B cell (primary cell): ENCODE measurements around the gene PFN3. TPM values are rescaled to one million over a fixed set of nuclear protein-coding genes. Genes with fewer than 3 reads are reported as not detected.

Source experiments
- ATAC-seq: fragments of 200-7000 bp; cut with Tn5 transposase; one replicate; pipeline ENCODE4 v1.10.0; 2021; ENCODE audit warnings: low read depth, mild to moderate bottlenecking, moderate number of reproducible peaks, moderate library complexity
- CTCF ChIA-PET: fragments of 350-600 bp; sonication (Branson Sonifier 250); formaldehyde crosslinking; loops from one replicate; lab custom pipeline; 2021; ENCODE audit warnings: antibody characterized with exemption, inconsistent platforms; lab: Charles Lee
- POLR2A ChIA-PET: fragments of 350-600 bp; sonication (Branson Sonifier 250); formaldehyde crosslinking; loops from one replicate; lab custom pipeline; 2021; ENCODE audit warnings: antibody characterized with exemption; lab: Charles Lee
- DNase-seq: peaks from one replicate; pipeline ENCODE4 v3.0.0; 2013
- H2AFZ ChIP-seq: 2 replicates; pipeline ENCODE4 v1.6.1; 2012; ENCODE audit warnings: mild to moderate bottlenecking, low read depth, low read length; ENCODE audit not compliant: insufficient read depth, poor library complexity, severe bottlenecking
- H3K27ac ChIP-seq, 2 donors: 1 replicate in 1 of 2; 2 replicates in 1 of 2; pipeline ENCODE4 v1.5.1; 2012 to 2013; ENCODE audit warnings: low read length in 2 of 2, mild to moderate bottlenecking in 2 of 2, moderate library complexity in 1 of 2
- H3K27me3 ChIP-seq, 4 experiments: fragments of 200-600 bp in 1 of 4; sonication (generic) in 1 of 4; replicated peaks in 1 of 4; 1 replicate in 2 of 4; 2 replicates in 2 of 4; pipeline versions ENCODE4 v1.6.1 to v1.7.0; 2013 to 2016; ENCODE audit warnings: low read length in 3 of 4, mild to moderate bottlenecking in 2 of 4, mixed read lengths in 1 of 4, moderate library complexity in 1 of 4; ENCODE audit not compliant: insufficient read depth in 4 of 4, control insufficient read depth in 3 of 4; ENCODE audit errors: control extremely low read depth in 1 of 4
- H3K36me3 ChIP-seq, 2 experiments: replicated peaks in 1 of 2; 1 replicate in 1 of 2; 2 replicates in 1 of 2; pipeline versions ENCODE4 v1.6.1 to v1.7.1; 2013; ENCODE audit warnings: low read length in 1 of 2; ENCODE audit not compliant: insufficient read depth in 2 of 2, control insufficient read depth in 1 of 2; ENCODE audit errors: control extremely low read depth in 1 of 2, extremely low read depth in 1 of 2
- H3K4me1 ChIP-seq, 2 donors: fragments of 200-600 bp in 1 of 2; sonication (generic) in 1 of 2; 1 replicate in 1 of 2; 2 replicates in 1 of 2; pipeline versions ENCODE4 v1.5.1 to v1.6.1; 2013 to 2017; ENCODE audit warnings: low read length in 2 of 2; ENCODE audit not compliant: control insufficient read depth in 2 of 2, insufficient read depth in 2 of 2
- H3K4me2 ChIP-seq: replicated peaks from 2 replicates; pipeline ENCODE3; 2012; ENCODE audit warnings: mild to moderate bottlenecking, low read depth, low read length; ENCODE audit not compliant: poor library complexity, severe bottlenecking
- H3K4me3 ChIP-seq, 5 experiments: fragments of 200-600 bp in 1 of 5; sonication (generic) in 1 of 5; 1 replicate in 3 of 5; 2 replicates in 2 of 5; pipeline versions ENCODE4 v1.5.1 to v1.7.0; 2011 to 2016; ENCODE audit warnings: low read length in 4 of 5, mild to moderate bottlenecking in 4 of 5, low read depth in 2 of 5, control low read depth in 1 of 5, moderate library complexity in 1 of 5; ENCODE audit not compliant: insufficient read depth in 1 of 5; ENCODE audit errors: control extremely low read depth in 1 of 5, extremely low read depth in 1 of 5
- H3K79me2 ChIP-seq: fragments of 200-600 bp; sonication (generic); one replicate; pipeline ENCODE4 v1.6.0; 2016; ENCODE audit warnings: low read length; ENCODE audit not compliant: control insufficient read depth, insufficient read depth
- H3K9ac ChIP-seq: fragments of 200-600 bp; sonication (generic); 2 replicates; pipeline ENCODE4 v1.6.1; 2017; ENCODE audit warnings: mild to moderate bottlenecking, low read length, moderate library complexity
- H3K9me3 ChIP-seq, 3 donors: one replicate each; pipeline versions ENCODE4 v1.6.1 to v1.7.1; 2013; ENCODE audit warnings: low read length in 2 of 3; ENCODE audit not compliant: control insufficient read depth in 2 of 3, insufficient read depth in 1 of 3; ENCODE audit errors: control extremely low read depth in 1 of 3
- H4K20me1 ChIP-seq: 2 replicates; pipeline ENCODE4 v1.6.0; 2012; ENCODE audit warnings: mild to moderate bottlenecking, low read length; ENCODE audit not compliant: insufficient read depth, control insufficient read depth, poor library complexity, severe bottlenecking
- H3K27ac Mint-ChIP-seq: one replicate; pipeline ENCODE4 v1.8.0; 2021; ENCODE audit warnings: mixed read lengths
- H3K27me3 Mint-ChIP-seq: one replicate; pipeline ENCODE4 v1.8.0; 2021; ENCODE audit warnings: mixed read lengths
- H3K4me1 Mint-ChIP-seq: one replicate; pipeline ENCODE4 v1.8.0; 2021; ENCODE audit warnings: mixed read lengths
- H3K4me3 Mint-ChIP-seq: one replicate; pipeline ENCODE4 v1.8.0; 2021; ENCODE audit warnings: mixed read lengths
- H3K9me3 Mint-ChIP-seq: one replicate; pipeline ENCODE4 v1.8.0; 2022; ENCODE audit warnings: mixed read lengths; ENCODE audit not compliant: insufficient read depth
- EZH2 ChIP-seq: IDR thresholded peaks from 2 replicates; pipeline ENCODE4 v1.6.1; 2012; ENCODE audit warnings: borderline replicate concordance, low read depth, mild to moderate bottlenecking, moderate library complexity, low read length; ENCODE audit not compliant: insufficient read depth, poor library complexity, severe bottlenecking
- WGBS: methylation state at CpG from one replicate; pipeline ENCODE4 v1.1.5; 2013; ENCODE audit warnings: missing lambda C conversion rate; ENCODE audit not compliant: insufficient coverage; 5-methylcytosine and 5-hydroxymethylcytosine counted together
- intact Hi-C: fragments of 100-400 bp; cut with micrococcal nuclease; formaldehyde crosslinking; loops from one replicate; pipeline ENCODE4 v1.10.0; 2022
- polyA plus RNA-seq: library from polyadenylated mRNA; depleted of rRNA; stranded (reverse); fragments of >200 nt; gene quantifications from 2 replicates; pipeline ENCODE4 v1.2.3, GENCODE V29; 2012
- total RNA-seq, 2 donors: library from RNA; stranded (reverse); fragments of 120-200 nt in 1 of 2; gene quantifications; 1 replicate in 1 of 2; 2 replicates in 1 of 2; pipeline versions ENCODE4 v1.2.3 to v1.2.4, GENCODE V29; 2013 to 2022
- TF ChIP-seq, protein P1 (sequence below): fragments of 200-600 bp; IDR thresholded peaks from one replicate; pipeline ENCODE4 v1.8.0; 2022; ENCODE audit warnings: antibody characterized with exemption, mild to moderate bottlenecking

Gene PFN3
- total and polyA plus RNA-seq, 2 donors (not counting 1 experiment from before 2014, with no cell fraction given) = not detected

- H3K36me3 ChIP-seq = no peaks in the 10 kb centered on the region
- H4K20me1 ChIP-seq = no peaks in the 10 kb centered on the region
- H3K27me3 ChIP-seq = peaks cover 0 to 33% (median 7%) of the 10 kb centered on the region in 4 experiments
- H3K27ac ChIP-seq = no peak overlapping the region
- Mint-ChIP-seq H3K9me3 (no peaks in the 10 kb centered on the region), H3K4me1 (peaks cover 9% of the 10 kb centered on the region), H3K4me3 (no peak overlapping the region), H3K27ac (no peak overlapping the region), H3K27me3 (peaks cover 11% of the 10 kb centered on the region)
- H3K4me1 ChIP-seq = peaks cover 9 to 11% of the 10 kb centered on the region in 2 donors
- ChIA-PET POLR2A (no interaction called here), CTCF (interaction anchor here (1.3 kb wide), 1 partner anchor 37 kb away, joined by 3 read pairs; no protein-coding TSS in a partner anchor)
- H3K4me3 ChIP-seq = no peak overlapping the region
- no peak overlapping the region for H2AFZ ChIP-seq
- ATAC-seq = no peak
- no peak overlapping the region for H3K9ac ChIP-seq
- H3K79me2 ChIP-seq = no peaks in the 10 kb centered on the region
- no peak overlapping the region for H3K4me2 ChIP-seq
- WGBS = 85% methylated on average over 10 of the region's 16 CpGs
- intact Hi-C loops = no loop called here
- DNase-seq = no peak
- peaks cover 0 to 17% (median 0%) of the 10 kb centered on the region in 3 donors for H3K9me3 ChIP-seq
- no peak for TF ChIP-seq EZH2
- TF ChIP-seq, protein P1, sequence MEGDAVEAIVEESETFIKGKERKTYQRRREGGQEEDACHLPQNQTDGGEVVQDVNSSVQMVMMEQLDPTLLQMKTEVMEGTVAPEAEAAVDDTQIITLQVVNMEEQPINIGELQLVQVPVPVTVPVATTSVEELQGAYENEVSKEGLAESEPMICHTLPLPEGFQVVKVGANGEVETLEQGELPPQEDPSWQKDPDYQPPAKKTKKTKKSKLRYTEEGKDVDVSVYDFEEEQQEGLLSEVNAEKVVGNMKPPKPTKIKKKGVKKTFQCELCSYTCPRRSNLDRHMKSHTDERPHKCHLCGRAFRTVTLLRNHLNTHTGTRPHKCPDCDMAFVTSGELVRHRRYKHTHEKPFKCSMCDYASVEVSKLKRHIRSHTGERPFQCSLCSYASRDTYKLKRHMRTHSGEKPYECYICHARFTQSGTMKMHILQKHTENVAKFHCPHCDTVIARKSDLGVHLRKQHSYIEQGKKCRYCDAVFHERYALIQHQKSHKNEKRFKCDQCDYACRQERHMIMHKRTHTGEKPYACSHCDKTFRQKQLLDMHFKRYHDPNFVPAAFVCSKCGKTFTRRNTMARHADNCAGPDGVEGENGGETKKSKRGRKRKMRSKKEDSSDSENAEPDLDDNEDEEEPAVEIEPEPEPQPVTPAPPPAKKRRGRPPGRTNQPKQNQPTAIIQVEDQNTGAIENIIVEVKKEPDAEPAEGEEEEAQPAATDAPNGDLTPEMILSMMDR = no peak
Measured at GRCh38 chr5:177397875-177398390, 2.5 kb downstream of the PFN3 start.

- CTCF ChIA-PET = interaction anchor here (1.3 kb wide), 1 partner anchor 36 kb away, joined by 3 read pairs; no protein-coding TSS in a partner anchor
- no peak for ATAC-seq
- H3K27ac Mint-ChIP-seq = no peak overlapping the region
Measured at GRCh38 chr5:177396807-177397206, 3.7 kb downstream of the PFN3 start.

More at GRCh38 chr5:177396807-177397206, 3.7 kb downstream of the PFN3 start:
- peaks cover 0 to 7% (median 0%) of the 10 kb centered on the region in 3 donors for H3K9me3 ChIP-seq
- no peak overlapping the region for H2AFZ ChIP-seq
- no peaks in the 10 kb centered on the region for H4K20me1 ChIP-seq
- H3K9ac ChIP-seq = no peak overlapping the region
- POLR2A ChIA-PET = no interaction called here
- Mint-ChIP-seq H3K4me3 (no peak overlapping the region), H3K9me3 (no peaks in the 10 kb centered on the region), H3K27me3 (peaks cover 6% of the 10 kb centered on the region), H3K4me1 (peaks cover 1% of the 10 kb centered on the region)
- no peak overlapping the region for H3K4me3 ChIP-seq
- WGBS = 97% methylated on average over 6 of the region's 10 CpGs
- TF ChIP-seq, protein P1 = no peak
- TF ChIP-seq EZH2 = no peak
- intact Hi-C loops = no loop called here
- peaks cover 0 to 21% (median 2%) of the 10 kb centered on the region in 4 experiments for H3K27me3 ChIP-seq
- no peaks in the 10 kb centered on the region for H3K4me1 ChIP-seq
- H3K79me2 ChIP-seq = no peaks in the 10 kb centered on the region
- no peak for DNase-seq
- no peak overlapping the region for H3K27ac ChIP-seq
- no peaks in the 10 kb centered on the region for H3K36me3 ChIP-seq
- no peak overlapping the region for H3K4me2 ChIP-seq
